GM18868 (cell line): ENCODE data around the gene SSH2.

Experiments used
- ATAC-seq: cut with Tn5 transposase; IDR thresholded peaks from one replicate; pipeline ENCODE4 v1.9.1; 2021; ENCODE audit warnings: mild to moderate bottlenecking, moderate library complexity; ENCODE audit not compliant: unreplicated experiment

The SSH2 gene

GRCh38 chr17:29840884-29841283 is 89.1 kb downstream of the SSH2 start:
- ATAC-seq = no peak

DNA sequence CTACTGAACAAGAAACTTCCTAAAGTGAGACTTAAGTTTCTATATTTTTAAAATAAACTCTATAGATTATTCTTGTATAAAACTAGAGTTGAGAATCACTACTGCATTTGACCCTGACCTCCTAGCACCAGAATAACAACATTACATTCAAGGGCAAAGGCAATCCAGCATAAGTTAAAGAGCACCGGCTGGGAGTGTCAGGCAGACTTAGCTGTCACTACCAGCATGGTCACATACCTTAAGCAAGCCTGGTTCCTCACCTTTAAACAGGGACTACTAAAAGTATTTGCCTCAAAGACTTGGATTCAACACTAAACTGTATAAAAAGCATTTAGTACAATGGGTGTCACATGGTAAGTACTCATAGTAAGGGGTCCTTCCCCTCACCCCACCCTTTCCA is 90.4 kb downstream of the SSH2 start:
- ATAC-seq = no peak

DNA sequence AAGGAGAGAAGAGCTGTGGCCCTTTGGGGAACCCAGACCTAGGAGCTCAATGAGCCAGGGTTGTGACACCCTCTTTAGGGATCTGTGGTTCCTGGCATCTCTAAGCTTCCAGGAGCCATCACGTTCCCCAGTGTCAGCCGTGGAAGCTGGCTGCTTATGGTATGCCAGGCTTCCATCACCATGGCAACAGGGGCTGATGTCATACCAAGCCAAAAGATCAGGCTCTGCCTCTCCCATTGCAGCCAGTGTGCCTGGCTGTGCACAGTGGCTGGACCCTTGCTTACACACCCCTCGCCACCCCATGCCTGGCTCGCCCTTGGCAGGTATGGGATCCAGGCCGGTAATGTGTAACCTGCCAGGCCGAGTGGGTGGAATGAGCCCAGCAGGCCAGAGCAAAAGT is 91.1 kb downstream of the SSH2 start:
- ATAC-seq = no peak

GRCh38 chr17:29837531-29837930 is 92.5 kb downstream of the SSH2 start:
- no peak for ATAC-seq

GRCh38 chr17:29836643-29837042 is 93.4 kb downstream of the SSH2 start:
- ATAC-seq = no peak

DNA sequence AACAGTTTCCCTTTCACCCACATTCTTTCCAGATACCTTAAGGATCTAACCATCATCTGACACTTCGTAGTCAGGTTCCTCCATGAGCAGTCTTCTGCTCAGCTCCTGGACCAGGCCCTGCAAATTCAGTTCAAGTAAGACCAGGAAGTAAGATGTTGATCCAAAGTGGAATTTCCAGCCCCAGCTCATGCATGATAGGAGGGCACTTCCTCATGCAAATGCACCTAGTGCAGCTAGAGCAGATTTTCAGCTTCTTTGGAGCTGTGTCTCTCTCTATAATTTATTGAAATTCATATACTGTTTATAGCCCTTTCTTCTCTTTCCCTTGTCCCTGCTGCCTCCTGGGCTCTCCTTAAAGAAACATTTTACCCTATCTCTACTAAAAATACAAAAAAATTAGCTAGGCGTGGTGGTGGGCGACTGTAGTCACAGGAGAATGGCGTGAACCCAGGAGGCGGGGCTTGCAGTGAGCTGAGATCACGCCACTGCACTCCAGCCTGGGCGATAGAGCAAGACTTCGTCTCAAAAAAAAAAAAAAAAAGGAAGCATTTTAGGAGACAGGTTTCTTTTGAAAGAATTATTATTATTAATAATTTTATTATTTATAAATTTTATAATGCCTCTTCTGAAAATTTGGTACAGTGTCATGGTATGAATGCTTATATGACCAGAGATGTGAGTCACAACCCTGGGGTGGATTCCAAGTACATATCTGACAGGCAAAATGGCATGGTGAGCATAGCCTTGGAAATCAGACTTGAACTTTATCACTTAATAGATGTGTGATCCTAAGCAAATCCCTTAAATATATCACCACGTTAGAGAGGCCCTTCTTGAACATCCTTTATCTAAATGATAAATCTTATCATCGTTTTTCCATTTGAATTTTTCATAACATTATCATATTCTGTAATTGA is 94.3 kb downstream of the SSH2 start:
- no peak for ATAC-seq

DNA sequence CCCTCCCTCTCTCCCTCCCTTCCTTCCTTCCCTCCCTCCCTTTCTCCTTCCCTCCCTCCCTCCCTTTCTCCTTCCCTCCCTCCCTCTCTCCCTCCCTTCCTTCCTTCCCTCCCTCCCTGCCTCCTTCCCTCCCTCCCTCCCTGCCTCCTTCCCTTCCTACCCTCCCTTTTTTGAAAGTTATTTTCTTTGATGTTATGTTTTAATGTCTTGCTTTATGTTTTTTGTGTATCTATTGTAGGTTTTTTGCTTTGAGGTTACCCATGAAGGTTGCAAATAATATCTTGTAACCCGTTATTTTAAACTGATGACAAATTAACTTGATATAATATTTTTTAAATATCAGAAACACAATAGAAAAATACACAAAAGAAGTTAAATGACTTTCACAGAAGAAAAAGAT is 96.2 kb downstream of the SSH2 start:
- ATAC-seq = no peak

DNA sequence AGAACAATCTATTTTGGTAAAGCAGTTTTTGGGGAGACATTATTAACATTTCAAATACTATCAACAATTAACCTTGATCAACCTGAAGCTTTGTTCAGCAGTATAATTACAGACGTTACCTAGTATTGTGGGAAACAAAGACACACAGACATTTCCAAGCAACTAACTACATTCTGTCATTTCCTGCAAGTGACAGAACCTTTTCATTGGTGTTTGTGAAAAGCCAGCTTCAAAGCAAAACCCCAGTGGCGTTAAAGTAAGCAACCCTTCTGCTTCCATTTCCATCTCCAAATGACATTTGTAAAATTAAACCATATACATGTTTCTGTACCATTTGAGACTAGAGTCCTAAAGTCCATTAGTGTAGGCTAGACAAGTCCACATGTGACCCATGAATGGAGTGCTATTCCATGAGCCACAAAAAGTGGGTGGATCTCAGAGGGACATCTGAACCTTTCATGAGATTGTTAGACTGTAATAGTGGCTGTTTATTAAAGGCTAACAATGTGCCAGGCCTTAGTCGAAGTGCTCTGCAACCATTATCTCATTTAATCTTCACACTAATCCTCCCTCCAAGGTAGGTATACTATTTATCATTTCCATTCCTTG is 101.2 kb downstream of the SSH2 start:
- ATAC-seq = no peak

- ATAC-seq = no peak
Measured at GRCh38 chr17:29827179-29827578, 102.8 kb downstream of the SSH2 start.

GRCh38 chr17:29826114-29826692 is 103.8 kb downstream of the SSH2 start:
- no peak for ATAC-seq

- no peak for ATAC-seq
Measured at GRCh38 chr17:29825604-29826003, 104.4 kb downstream of the SSH2 start.

DNA sequence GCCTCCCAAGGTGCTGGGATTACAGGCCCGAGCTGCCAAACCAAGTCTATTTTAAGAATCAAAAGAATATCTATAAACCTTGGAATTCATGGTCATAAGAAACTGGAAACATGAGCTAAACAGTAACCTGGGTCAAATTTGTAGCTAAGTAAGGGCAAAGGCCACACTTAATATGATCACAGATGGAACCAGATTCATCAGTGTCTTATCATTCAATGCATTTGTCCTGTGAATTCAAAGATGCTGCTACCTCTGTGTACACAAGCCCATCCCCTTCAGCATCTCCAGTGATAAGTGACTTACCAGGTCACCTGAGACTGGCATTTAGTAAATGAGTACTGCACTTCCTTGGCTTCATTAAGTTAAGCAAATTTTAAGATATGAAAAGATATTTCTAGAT is 108.1 kb downstream of the SSH2 start:
- ATAC-seq = no peak

GRCh38 chr17:29820425-29820824 is 109.6 kb downstream of the SSH2 start:
- no peak for ATAC-seq

- ATAC-seq = no peak
Measured at GRCh38 chr17:29807520-29808361, 122.3 kb downstream of the SSH2 start.

DNA sequence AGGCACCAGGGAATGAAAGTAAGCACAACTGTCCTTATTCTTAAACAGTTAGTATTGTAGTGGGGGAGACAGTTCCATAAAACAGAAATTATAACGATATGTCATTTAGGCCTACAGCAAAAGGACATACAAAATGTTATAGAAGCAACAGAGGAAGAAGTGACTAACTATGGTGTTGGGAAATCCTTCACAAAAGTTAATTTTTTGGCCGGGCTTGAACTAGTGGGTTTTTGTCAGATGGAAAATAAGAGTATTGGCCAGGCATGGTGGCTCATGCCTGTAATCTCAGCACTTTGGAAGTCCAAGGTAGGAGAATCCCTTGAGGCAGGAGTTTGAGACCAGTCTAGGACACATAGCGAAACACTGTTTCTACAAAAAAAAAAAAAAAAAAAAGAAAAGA is 127.8 kb downstream of the SSH2 start:
- no peak for ATAC-seq

- ATAC-seq = no peak
Measured at GRCh38 chr17:29800457-29800856, 129.6 kb downstream of the SSH2 start.

DNA sequence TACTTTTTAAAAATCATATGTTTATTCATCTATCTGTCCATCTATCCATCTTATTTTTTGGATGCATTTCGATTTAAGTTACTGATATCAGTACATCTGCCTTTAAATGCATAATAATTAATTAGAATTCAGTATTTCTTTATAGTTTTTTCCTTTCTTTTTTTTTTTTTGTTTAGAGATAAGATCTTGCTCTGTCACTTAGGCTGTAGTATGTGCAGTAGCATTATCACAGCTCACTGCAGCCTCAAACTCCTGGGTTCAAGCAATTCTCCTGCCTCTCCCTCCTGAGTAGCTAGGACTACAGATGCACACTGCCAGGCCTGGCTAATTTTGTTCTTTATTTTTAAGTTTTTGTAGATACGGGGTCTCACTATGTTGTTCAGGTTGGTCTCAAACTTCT is 133.4 kb downstream of the SSH2 start:
- no peak for ATAC-seq

DNA sequence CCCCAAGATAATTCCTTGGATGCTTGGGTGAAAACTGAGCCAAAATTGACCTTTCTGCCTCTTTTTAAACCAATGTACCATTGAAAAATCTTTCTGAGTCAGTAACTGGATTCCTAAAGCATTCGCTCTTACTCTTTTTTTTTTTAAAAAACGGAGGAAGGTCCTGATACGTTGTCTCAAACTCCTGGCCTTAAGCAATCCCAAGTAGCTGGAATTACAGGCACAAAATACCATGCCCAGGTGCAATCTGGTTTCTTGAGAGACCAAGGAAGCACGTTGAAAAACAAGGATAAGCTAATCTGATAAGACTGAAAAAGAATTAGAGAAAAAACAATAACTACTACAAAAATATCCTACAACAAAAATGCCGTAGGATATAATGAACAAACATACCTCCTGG is 136.5 kb downstream of the SSH2 start:
- ATAC-seq = no peak

- ATAC-seq = no peak
Measured at GRCh38 chr17:29791336-29792080, 138.5 kb downstream of the SSH2 start.
